Endothelial cell of umbilical vein (primary cell): Measurements from ENCODE around the gene ACYP2. TPM values are rescaled to one million over a fixed set of nuclear protein-coding genes. Genes with fewer than 3 reads are reported as not detected.

ENCODE experiments used
- BruUV-seq: library from RNA; stranded (reverse); fragments of 400-500 nt; replicated peaks from 2 replicates; lab custom pipeline; 2021; lab: Mats Ljungman, UMichigan
- CTCF ChIA-PET: fragments of 300-600, 350-600 bp; sonication (Branson Sonifier 250); formaldehyde crosslinking; loops from one replicate; lab custom pipeline; 2021; ENCODE audit warnings: antibody characterized with exemption, inconsistent platforms; lab: Charles Lee
- POLR2A ChIA-PET: fragments of 300-600, 350-600 bp; sonication (Branson Sonifier 250); formaldehyde crosslinking; loops from one replicate; lab custom pipeline; 2021; ENCODE audit warnings: antibody characterized with exemption, inconsistent platforms; lab: Charles Lee
- DNase-seq: peaks from one replicate; pipeline ENCODE4 v3.0.0-alpha.2; 2011; ENCODE audit warnings: low read depth, low spot score
- FAIRE-seq: peaks from 2 replicates; lab custom pipeline; 2011; peaks lifted over from hg19 to GRCh38; lab: Jason Lieb, UNC
- H2AFZ ChIP-seq: 2 replicates; pipeline ENCODE4 v1.6.0; 2012; ENCODE audit warnings: low read depth, low read length, control low read depth, inconsistent platforms
- H3K27ac ChIP-seq: 2 replicates; pipeline ENCODE4 v1.5.1; 2011; ENCODE audit warnings: low read depth, mild to moderate bottlenecking, control low read depth, low read length, moderate library complexity; ENCODE audit not compliant: insufficient read depth
- H3K27me3 ChIP-seq, 2 experiments: 2 replicates each; pipeline versions ENCODE4 v1.6.0 to v1.6.1; 2011; ENCODE audit warnings: low read length in 2 of 2, mixed read lengths in 1 of 2; ENCODE audit not compliant: control insufficient read depth in 2 of 2, insufficient read depth in 2 of 2
- H3K36me3 ChIP-seq, 2 experiments: 2 replicates in 1 of 2; 3 replicates in 1 of 2; pipeline ENCODE4 v1.5.1; 2011; ENCODE audit warnings: low read length in 2 of 2, mild to moderate bottlenecking in 1 of 2, moderate library complexity in 1 of 2; ENCODE audit not compliant: control insufficient read depth in 2 of 2, insufficient read depth in 2 of 2; ENCODE audit errors: extremely low read depth in 1 of 2
- H3K4me1 ChIP-seq: 3 replicates; pipeline ENCODE4 v1.5.1; 2011; ENCODE audit warnings: mild to moderate bottlenecking, low read length; ENCODE audit not compliant: control insufficient read depth, insufficient read depth; ENCODE audit errors: extremely low read depth
- H3K4me2 ChIP-seq: 2 replicates; pipeline ENCODE4 v1.6.1; 2011; ENCODE audit warnings: low read length, control low read depth, mixed read lengths; ENCODE audit not compliant: insufficient read depth
- H3K4me3 ChIP-seq, 3 experiments: fragments of 200-600 bp in 1 of 3; sonication (generic), shearing (Covaris generic) in 1 of 3; replicated peaks in 1 of 3; 2 replicates each; pipeline ENCODE4 v1.5.1; 2011 to 2016; ENCODE audit warnings: control low read depth in 3 of 3, low read length in 3 of 3, mild to moderate bottlenecking in 2 of 3, inconsistent platforms in 1 of 3, low read depth in 1 of 3, moderate library complexity in 1 of 3; ENCODE audit not compliant: insufficient read depth in 1 of 3
- H3K79me2 ChIP-seq: 2 replicates; pipeline ENCODE4 v1.6.0; 2012; ENCODE audit warnings: low read length, inconsistent platforms; ENCODE audit not compliant: control insufficient read depth, insufficient read depth
- H3K9ac ChIP-seq: replicated peaks from 2 replicates; pipeline ENCODE3; 2011; ENCODE audit warnings: low read length, control low read depth; ENCODE audit not compliant: insufficient read depth; ENCODE audit errors: extremely low read depth
- H3K9me1 ChIP-seq: replicated peaks from 3 replicates; pipeline ENCODE4 v1.6.0; 2011; ENCODE audit warnings: mild to moderate bottlenecking, low read length; ENCODE audit not compliant: control insufficient read depth, insufficient read depth; ENCODE audit errors: extremely low read depth
- H3K9me3 ChIP-seq: replicated peaks from 2 replicates; pipeline ENCODE4 v1.5.1; 2012; ENCODE audit warnings: low read length, inconsistent platforms; ENCODE audit not compliant: control insufficient read depth, insufficient read depth
- H4K20me1 ChIP-seq: replicated peaks from 2 replicates; pipeline ENCODE3; 2011; ENCODE audit warnings: mild to moderate bottlenecking, low read length; ENCODE audit not compliant: control insufficient read depth, insufficient read depth; ENCODE audit errors: extremely low read depth
- CTCF ChIP-seq, 2 donors: IDR thresholded peaks; 1 replicate in 1 of 2; 2 replicates in 1 of 2; pipeline ENCODE4 v1.5.1; 2011; ENCODE audit warnings: low read length in 2 of 2, mild to moderate bottlenecking in 2 of 2, moderate library complexity in 2 of 2, control low read depth in 1 of 2, inconsistent platforms in 1 of 2, low read depth in 1 of 2; ENCODE audit not compliant: insufficient read depth in 1 of 2; ENCODE audit errors: extremely low read depth in 1 of 2
- EZH2 ChIP-seq: IDR thresholded peaks from 2 replicates; pipeline ENCODE4 v1.6.1; 2012; ENCODE audit warnings: borderline replicate concordance, low read depth, mild to moderate bottlenecking, moderate library complexity, low read length, inconsistent platforms; ENCODE audit not compliant: severe bottlenecking
- FOS ChIP-seq: IDR thresholded peaks from 2 replicates; pipeline ENCODE4 v1.6.1; 2011; ENCODE audit warnings: mild to moderate bottlenecking, low read length, moderate library complexity, borderline replicate concordance; ENCODE audit not compliant: insufficient read depth
- GATA2 ChIP-seq: IDR thresholded peaks from 2 replicates; pipeline ENCODE4 v1.7.0; 2011; ENCODE audit warnings: low read depth, mild to moderate bottlenecking, moderate library complexity, mixed read lengths, low read length; ENCODE audit not compliant: insufficient read length, insufficient read depth
- JUN ChIP-seq: IDR thresholded peaks from 2 replicates; pipeline ENCODE4 v1.6.1; 2011; ENCODE audit warnings: borderline replicate concordance, low read depth; ENCODE audit not compliant: insufficient read length, insufficient read depth
- MAX ChIP-seq: IDR thresholded peaks from 2 replicates; pipeline ENCODE4 v1.6.1; 2011; ENCODE audit not compliant: insufficient read depth, insufficient read length
- MYC ChIP-seq: IDR thresholded peaks from one replicate; pipeline ENCODE4 v1.6.1; 2011; ENCODE audit warnings: mild to moderate bottlenecking, low read depth, low read length
- POLR2A ChIP-seq: IDR thresholded peaks from 2 replicates; pipeline ENCODE4 v1.6.1; 2012; ENCODE audit warnings: low read depth, mild to moderate bottlenecking, control low read depth, low read length
- POLR2AphosphoS5 ChIP-seq: IDR thresholded peaks from 2 replicates; pipeline ENCODE4 v1.6.1; 2012; ENCODE audit warnings: low read depth, mild to moderate bottlenecking, control low read depth, low read length, moderate library complexity; ENCODE audit not compliant: insufficient read depth
- dilution Hi-C: fragments of 300-500 bp; cut with MboI; formaldehyde crosslinking; loops from one replicate; pipeline ENCODE4 v1.15.0; 2019; ENCODE audit warnings: low sequenced_read_pairs; ENCODE audit not compliant: extremely low pct_ligation_motif_present
- intact Hi-C: fragments of 100-400 bp; cut with micrococcal nuclease; formaldehyde crosslinking; loops from one replicate; pipeline ENCODE4 v1.10.0; 2022
- polyA plus RNA-seq, 4 experiments: library from polyadenylated mRNA; depleted of rRNA in 3 of 4; stranded (reverse) in 3 of 4; unstranded in 1 of 4; fragments of >200 nt; gene quantifications; 2 replicates each; pipeline versions ENCODE4 v1.2.1 to v1.2.3, GENCODE V29; 2011 to 2012; ENCODE audit warnings: missing spikeins in 1 of 4
- total RNA-seq: library from RNA; stranded (reverse); gene quantifications from 2 replicates; pipeline ENCODE4 v1.2.3, GENCODE V29; 2021

ACYP2 gene
- total and polyA plus RNA-seq, 2 donors (not counting 3 experiments of a cell fraction or from before 2014, with no cell fraction given) = 3.9 to 7.9 TPM

GRCh38 chr2:54191361-54192135 is 76.1 kb downstream of the ACYP2 start:
- dilution Hi-C loops (no loop called here), intact Hi-C loops (no loop called here)
- TF ChIP-seq MYC (no peak), MAX (no peak), POLR2A (no peak), JUN (no peak), GATA2 (no peak), CTCF (IDR thresholded peaks at IDR 0.05; ENCODE audit: extremely low read depth in 1 of 2, insufficient read depth in 1 of 2, low read depth in 1 of 2, low read length in 2 of 2) (no peak), POLR2AphosphoS5 (no peak), EZH2 (no peak), FOS (no peak)
- POLR2A ChIA-PET = no interaction called here
- no peaks in the 10 kb centered on the region for H3K4me1 ChIP-seq
- FAIRE-seq (no peak), DNase-seq (no peak)
- no peaks in the 10 kb centered on the region for H3K27me3 ChIP-seq
- BruUV-seq = no TSS peak
- no peak overlapping the region for H3K4me3 ChIP-seq
- no peak overlapping the region for H3K9ac ChIP-seq
- no peak overlapping the region for H3K4me2 ChIP-seq
- no peaks in the 10 kb centered on the region for H3K9me3 ChIP-seq
- no peaks in the 10 kb centered on the region for H4K20me1 ChIP-seq
- H2AFZ ChIP-seq = no peak overlapping the region
- no peak overlapping the region for H3K27ac ChIP-seq
- CTCF ChIA-PET = no interaction called here
- no peaks in the 10 kb centered on the region for H3K79me2 ChIP-seq
- H3K9me1 ChIP-seq = no peaks in the 10 kb centered on the region
- no peaks in the 10 kb centered on the region for H3K36me3 ChIP-seq
